NAMALWA (cell line): Measurements from ENCODE around the gene SLC5A6.

Source experiments
- DNase-seq: peaks from one replicate; pipeline ENCODE4 v3.0.0-alpha.2; 2015; ENCODE audit warnings: low spot score

The SLC5A6 gene

DNA sequence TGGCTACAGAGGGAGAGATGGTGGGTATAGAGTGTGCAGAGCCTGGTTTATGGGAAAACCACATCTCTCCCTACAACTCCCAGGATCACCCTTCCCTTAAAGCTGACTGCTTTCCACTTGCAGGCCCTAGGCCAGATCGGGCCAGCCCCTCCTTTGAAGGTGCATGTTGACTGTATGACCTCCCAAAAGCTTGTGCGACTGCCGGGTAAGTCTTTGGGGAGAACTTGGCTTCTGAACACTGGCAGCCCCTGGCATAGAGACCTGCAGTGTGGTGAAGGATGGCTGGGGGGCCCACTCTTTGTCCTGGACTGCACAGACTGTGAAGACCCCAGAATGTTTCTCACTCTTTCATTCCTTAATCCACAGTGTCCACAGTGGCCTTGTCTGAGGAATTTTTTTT, 24.6 kb upstream of the SLC5A6 start:
- DNase-seq: no peak

- no peak for DNase-seq
These were observed 24.1 kb upstream of the SLC5A6 start for GRCh38 chr2:27236136-27236535.

GRCh38 chr2:27233341-27233740, 21.3 kb upstream of the SLC5A6 start:
- DNase-seq: no peak

DNA sequence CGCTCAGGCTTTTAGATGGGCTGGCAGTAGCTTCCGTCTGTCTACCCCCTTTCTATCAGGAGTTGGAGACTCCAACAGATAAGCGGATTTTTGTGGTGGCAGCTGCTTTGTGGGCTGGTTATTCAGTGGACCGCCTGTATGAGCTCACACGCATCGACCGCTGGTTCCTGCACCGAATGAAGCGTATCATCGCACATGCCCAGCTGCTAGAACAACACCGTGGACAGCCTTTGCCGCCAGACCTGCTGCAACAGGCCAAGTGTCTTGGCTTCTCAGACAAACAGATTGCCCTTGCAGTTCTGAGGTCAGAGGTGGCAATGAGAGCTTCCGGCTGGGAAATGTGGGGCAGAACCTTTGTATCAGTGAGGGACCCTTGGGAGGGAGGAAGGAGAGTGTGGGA, 19.9 kb upstream of the SLC5A6 start:
- DNase-seq: no peak

GRCh38 chr2:27227501-27227900, 15.4 kb upstream of the SLC5A6 start:
- DNase-seq: no peak

DNA sequence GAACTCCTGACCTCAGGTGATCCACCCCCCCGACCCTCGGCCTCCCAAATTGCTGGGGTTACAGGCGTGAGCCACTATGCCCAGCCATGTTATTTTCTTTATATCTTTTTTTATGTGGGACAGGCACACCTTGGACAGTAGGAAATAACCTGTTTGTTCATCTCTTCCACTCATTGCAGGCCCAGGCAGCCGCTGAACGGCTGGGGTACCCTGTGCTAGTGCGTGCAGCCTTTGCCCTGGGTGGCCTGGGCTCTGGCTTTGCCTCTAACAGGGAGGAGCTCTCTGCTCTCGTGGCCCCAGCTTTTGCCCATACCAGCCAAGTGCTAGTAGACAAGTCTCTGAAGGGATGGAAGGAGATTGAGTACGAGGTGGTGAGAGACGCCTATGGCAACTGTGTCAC, 13.5 kb upstream of the SLC5A6 start:
- DNase-seq: no peak

GRCh38 chr2:27223416-27223815, 11.3 kb upstream of the SLC5A6 start:
- no peak for DNase-seq

- no peak for DNase-seq
These were observed 10.3 kb upstream of the SLC5A6 start for GRCh38 chr2:27222407-27222806.

DNA sequence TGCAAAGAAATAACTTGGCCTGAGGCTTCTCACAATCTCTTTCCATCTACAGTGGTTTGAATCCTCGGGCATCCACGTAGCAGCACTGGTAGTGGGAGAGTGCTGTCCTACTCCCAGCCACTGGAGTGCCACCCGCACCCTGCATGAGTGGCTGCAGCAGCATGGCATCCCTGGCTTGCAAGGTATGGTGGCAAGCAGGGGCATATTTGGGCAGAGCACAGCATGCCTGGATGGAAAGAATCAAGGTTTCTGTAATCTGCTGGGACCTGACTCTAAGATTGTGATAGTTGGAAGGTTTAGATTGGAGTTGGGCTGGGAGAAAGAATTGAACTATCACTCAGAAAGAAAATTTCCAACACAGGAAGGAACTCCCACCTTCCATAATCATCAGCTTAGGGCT, 9.1 kb upstream of the SLC5A6 start:
- no peak for DNase-seq

- DNase-seq: no peak
These were observed 8.0 kb upstream of the SLC5A6 start for GRCh38 chr2:27220091-27220490.

GRCh38 chr2:27219091-27219490, 7.0 kb upstream of the SLC5A6 start:
- DNase-seq: no peak

DNA sequence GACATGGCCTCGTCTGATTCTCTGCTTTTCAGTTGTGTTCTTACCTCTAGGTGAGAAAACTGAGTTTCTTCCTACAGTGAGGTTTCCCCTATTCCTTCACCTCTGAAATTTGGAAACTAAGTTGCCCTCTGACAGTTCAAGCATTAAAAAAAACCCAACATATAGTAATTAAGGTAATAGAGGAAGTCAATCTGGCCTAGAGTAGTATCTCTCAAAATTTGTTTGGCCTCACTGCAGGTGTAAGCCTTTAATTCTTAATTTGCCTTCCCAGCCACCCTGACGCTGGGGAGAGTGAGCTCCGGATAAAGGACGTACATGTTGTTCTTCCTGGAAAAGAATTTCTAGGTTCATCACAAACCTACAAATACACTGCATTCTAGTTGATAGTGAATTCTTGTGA, 6.5 kb upstream of the SLC5A6 start:
- DNase-seq: peak; percentile 20

DNA sequence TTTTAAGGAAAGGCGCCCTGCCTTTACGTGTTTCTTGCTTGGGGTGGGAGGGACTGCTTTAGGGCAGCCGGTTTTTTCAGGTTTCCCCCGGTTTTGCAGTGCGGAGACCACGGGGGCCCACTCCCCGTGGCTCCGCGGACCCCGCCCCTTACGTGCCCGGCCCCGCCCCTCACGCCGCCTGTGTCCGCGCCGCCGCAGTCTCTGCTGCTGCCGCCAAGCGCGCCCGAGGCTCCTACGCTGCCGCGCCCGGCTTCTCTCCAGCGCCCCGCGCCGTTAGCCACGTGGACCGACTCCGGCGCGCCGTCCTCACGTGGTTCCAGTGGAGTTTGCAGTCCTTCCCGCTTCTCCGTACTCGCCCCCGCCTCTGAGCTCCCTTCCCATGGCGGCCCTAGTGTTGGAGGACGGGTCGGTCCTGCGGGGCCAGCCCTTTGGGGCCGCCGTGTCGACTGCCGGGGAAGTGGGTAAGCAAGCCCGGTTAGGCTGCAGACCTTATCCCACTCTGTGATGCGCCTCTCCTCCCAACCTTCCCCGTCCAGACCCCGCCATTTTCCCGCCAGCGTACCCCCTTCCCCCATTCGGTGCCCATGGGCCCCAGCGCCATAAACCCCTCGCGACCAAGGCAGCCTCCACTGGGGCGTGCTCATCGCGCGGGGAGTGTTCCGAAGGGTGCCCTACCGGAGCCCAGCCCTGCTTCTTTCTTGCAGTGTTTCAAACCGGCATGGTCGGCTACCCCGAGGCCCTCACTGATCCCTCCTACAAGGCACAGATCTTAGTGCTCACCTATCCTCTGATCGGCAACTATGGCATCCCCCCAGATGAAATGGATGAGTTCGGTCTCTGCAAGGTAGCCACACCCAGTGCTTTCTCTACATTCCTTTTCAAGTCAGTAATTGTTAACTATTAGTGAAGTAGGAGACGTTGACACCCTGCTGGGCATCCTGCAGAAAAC, 5.4 kb upstream of the SLC5A6 start, which contains the start of gene CAD:
Gene CAD (plus strand): TSS at position 197 of the 949 bp plus-strand sequence. CDS start 183 bp downstream, at position 380.
- DNase-seq: peak; percentile 87

DNA sequence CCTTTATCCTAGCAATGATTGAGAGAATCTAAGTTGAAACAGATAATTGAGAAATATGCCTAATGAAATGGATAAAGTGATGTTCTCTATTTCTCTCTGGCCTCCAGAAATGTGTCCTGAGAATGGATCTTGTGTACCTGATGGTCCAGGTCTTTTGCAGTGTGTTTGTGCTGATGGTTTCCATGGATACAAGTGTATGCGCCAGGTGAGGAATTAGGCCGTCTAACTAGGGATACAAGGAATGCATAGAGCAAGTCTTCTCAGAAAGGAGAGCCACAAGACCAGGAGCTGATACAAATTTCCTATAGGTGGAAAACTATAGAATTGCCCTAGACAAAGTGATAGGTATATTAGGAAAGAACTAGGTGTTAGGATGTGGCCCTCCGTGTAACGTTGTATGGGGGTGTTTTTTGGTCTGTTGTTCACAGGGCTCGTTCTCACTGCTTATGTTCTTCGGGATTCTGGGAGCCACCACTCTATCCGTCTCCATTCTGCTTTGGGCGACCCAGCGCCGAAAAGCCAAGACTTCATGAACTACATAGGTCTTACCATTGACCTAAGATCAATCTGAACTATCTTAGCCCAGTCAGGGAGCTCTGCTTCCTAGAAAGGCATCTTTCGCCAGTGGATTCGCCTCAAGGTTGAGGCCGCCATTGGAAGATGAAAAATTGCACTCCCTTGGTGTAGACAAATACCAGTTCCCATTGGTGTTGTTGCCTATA, 4.5 kb upstream of the SLC5A6 start:
- DNase-seq: no peak

DNA sequence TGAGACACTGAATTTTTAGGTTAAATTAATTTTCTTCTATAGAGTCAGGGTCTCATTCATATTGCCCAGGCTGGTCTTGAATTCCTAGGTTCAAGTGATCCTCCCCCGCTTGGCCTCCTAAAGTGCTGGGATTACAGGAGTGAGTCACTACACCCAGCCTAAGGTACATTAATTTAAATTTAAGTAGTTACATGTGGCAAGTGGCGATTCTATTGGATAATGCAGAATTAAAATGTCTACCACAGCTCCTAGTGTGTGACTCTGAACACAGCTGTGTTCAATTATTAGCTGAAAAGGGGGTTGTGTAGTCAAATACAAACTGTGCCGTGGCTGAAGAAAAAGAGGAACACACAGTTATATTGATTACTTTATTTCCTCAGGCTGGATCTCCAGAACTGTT, 2.9 kb upstream of the SLC5A6 start:
- DNase-seq: no peak

DNA sequence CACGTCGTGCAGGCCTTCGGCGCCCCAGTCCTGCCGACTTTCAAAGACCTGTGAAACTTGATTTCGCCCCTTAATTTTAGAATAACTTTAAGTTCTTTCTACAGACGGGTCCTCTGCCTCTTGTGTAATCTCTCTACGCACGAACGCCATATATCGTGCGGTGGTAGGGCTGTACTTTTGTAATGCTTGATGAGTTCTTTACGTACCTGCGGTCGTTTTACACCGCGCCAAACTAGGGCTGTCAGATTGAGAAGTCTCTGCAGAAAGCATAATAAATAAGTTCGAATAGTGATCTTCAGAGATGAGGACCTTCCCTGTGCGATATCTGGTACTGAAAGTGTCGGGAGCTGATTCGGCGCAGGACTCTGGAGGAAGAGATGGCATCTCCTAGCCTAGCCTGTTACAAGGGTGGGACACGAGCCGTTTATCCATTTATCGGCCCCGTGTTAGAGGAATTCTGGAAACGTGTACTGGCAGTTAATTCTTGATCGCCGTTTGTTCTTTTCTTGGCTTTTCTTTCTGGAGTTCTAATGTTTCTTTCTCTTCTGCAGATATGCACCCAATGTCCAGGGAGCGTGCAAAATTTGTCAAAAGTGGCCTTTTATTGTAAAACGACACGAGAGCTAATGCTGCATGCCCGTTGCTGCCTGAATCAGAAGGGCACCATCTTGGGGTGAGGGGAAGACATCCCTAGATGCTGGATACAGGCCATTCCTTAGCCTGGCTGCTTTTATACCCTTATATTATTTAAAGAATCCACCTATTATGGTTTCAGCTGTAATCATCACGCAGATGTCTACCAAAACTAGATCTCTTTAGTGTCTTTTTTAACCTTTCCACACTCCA, 781 bp upstream of the SLC5A6 start:
- DNase-seq: peak; percentile 85

DNA sequence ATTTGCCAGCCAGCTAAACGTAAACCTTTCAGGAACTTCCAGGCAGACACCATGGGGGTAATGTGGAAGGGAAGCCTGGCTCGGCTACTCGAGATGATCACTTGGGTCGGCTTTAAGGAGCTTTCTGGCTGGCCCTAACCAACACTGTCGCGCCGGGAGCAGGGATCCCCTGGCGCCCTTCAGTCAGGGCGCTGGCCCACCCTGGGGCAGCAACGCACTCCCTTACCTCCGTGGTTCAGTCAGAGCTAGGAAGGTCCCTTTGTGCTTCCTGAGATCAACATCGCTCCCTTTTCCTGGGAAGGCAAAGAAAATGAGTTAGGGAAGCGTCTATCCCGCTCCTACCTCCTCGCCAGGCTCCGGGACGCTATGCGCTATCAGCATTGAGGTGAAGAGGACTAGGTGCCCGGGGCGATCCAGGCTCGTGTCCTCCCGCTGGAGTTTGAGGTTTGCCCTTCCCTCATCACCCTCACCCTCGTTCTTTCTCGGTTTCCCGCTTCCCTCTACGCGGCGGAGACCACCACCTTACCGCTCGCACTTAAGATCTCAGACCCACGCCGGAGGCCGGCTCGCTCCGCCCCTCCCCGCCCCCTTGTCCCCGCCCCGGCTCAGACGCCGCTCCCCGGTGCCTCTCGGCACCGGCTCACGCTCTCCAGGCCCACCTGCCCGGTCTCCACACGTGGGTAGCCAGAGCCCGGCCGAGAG, 676 bp downstream of the SLC5A6 start:
- no peak for DNase-seq

GRCh38 chr2:27209621-27210401, 2.3 kb downstream of the SLC5A6 start:
- DNase-seq: peak; percentile 26

DNA sequence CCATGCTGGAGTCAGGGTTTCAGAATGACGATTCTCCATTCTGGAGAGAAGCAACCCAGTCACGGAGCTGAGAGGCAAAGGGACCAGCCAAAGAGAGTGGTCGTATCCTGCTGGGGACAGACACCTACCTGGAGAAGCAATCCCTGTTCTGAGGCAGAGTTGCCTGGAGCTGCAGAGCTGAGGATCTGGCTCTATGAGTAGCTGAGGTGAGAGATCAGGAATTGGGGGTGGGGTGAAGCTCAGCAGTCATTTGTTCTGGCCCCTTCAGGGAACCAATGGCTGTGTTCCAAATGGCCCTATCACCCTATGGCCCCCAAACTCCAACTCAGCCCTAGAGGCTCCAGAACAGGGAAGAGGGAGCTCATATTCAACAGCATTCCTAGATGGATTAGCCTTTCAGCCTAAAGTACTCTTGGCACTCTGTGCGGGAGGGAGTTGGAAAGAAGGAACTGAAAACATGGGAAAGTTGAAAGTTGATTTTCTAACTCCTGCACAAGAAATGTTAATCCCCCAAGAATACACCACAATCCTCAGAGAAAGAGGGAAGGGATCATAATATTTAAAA, 3.5 kb downstream of the SLC5A6 start:
- no peak for DNase-seq

DNA sequence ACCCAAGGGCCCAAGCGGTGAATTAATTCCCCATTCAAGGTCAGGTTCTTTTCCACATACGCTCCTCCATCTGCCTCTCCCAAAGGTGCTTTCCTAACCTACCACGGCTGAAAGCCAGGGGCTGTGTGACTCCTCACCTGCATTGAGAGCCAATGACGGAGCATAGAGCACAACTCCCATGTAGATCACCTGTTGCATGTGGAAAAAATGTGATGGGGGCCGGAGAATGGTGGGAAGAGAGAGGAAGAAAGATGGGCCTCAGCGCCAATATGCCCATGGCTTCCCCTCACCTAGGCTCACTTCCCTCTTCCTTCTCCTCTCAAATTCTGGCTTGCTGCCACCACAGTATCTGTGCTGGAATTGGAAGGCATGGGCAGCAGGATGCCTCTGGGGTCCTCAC, 5.7 kb downstream of the SLC5A6 start:
- DNase-seq: no peak

- DNase-seq: no peak
These were observed 6.9 kb downstream of the SLC5A6 start for GRCh38 chr2:27205206-27205605.
